Measurements from ENCODE around the gene FSTL4.

Gene FSTL4

GRCh38 chr5:133480866-133481265, 131.5 kb downstream of the FSTL4 start:
- Histone ChIP-seq H3K9ac (ENCODE audit: low read length) (no peak overlapping the region), H3K27ac (ENCODE audit: low read depth, low read length, poor library complexity, severe bottlenecking) (no peak overlapping the region), H3K9me3 (ENCODE audit: low read length) (no peaks in the 10 kb centered on the region), H3K27me3 (ENCODE audit: insufficient read depth, low read length) (no peaks in the 10 kb centered on the region), H4K20me1 (ENCODE audit: insufficient read depth, low read length) (no peaks in the 10 kb centered on the region), H3K4me3 (ENCODE audit: low read depth, low read length, poor library complexity, severe bottlenecking) (no peak overlapping the region), H3K36me3 (ENCODE audit: insufficient read depth, low read length) (no peaks in the 10 kb centered on the region), H2AFZ (ENCODE audit: low read length) (no peak overlapping the region), H3F3A (ENCODE audit: insufficient read depth, low read length) (no peaks in the 10 kb centered on the region), H3K79me2 (ENCODE audit: insufficient read depth, low read length) (no peaks in the 10 kb centered on the region), H3K9me2 (ENCODE audit: low read depth, low read length) (no peaks in the 10 kb centered on the region), H3K4me2 (ENCODE audit: low read length) (no peak overlapping the region), H3K4me1 (ENCODE audit: insufficient read depth, low read length, severe bottlenecking) (no peaks in the 10 kb centered on the region)
- TF ChIP-seq CTCF (IDR thresholded peaks at IDR 0.05; ENCODE audit: low read length) (no peak), EZH2 (IDR thresholded peaks at IDR 0.05; ENCODE audit: borderline replicate concordance, low read length) (no peak)

DNA sequence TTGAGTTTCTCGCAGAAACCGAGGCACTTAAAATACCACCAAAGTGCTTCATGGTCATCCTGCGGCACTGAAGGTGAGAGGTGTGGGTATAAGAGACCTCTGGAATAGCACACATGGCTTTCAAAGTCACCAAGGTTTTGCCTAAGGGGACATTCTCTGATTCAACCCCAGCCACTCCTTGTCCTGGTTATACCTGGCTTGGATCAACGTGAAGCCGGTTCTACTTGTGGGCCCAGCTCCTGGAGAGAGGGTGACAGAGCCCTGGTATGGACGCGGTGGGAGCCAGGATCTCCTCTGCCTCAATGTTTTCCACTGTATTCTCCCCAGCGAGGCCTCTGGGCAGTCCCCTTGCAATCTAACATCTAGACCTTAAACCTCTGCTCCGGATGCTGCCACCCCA, 132.0 kb downstream of the FSTL4 start:
- H3K27me3 ChIP-seq (ENCODE audit: insufficient read depth, low read length), result no peaks in the 10 kb centered on the region; the same call in 1 of the 2 replicates
- no peaks in the 10 kb centered on the region for H3K79me2 ChIP-seq (ENCODE audit: insufficient read depth, low read length)
- H3F3A ChIP-seq (ENCODE audit: insufficient read depth, low read length), result no peaks in the 10 kb centered on the region
- H3K9me3 ChIP-seq (ENCODE audit: low read length), result no peaks in the 10 kb centered on the region
- H3K9me2 ChIP-seq (ENCODE audit: low read depth, low read length), result no peaks in the 10 kb centered on the region
- H3K4me1 ChIP-seq (ENCODE audit: insufficient read depth, low read length, severe bottlenecking), result no peaks in the 10 kb centered on the region
- H3K9ac ChIP-seq (ENCODE audit: low read length), result no peak overlapping the region
- no peak overlapping the region for H2AFZ ChIP-seq (ENCODE audit: low read length)
- no peaks in the 10 kb centered on the region for H3K36me3 ChIP-seq (ENCODE audit: insufficient read depth, low read length)
- no peak overlapping the region for H3K4me3 ChIP-seq (ENCODE audit: low read depth, low read length, poor library complexity, severe bottlenecking)
- no peak overlapping the region for H3K4me2 ChIP-seq (ENCODE audit: low read length)
- H4K20me1 ChIP-seq (ENCODE audit: insufficient read depth, low read length), result no peaks in the 10 kb centered on the region
- TF ChIP-seq EZH2 (IDR thresholded peaks at IDR 0.05; ENCODE audit: borderline replicate concordance, low read length) (no peak), CTCF (IDR thresholded peaks at IDR 0.05; ENCODE audit: low read length) (no peak)
- no peak overlapping the region for H3K27ac ChIP-seq (ENCODE audit: low read depth, low read length, poor library complexity, severe bottlenecking)

- Histone ChIP-seq H3K27me3 (ENCODE audit: insufficient read depth, low read length) (no peaks in the 10 kb centered on the region; the same call in 1 of the 2 replicates), H3K4me3 (ENCODE audit: low read depth, low read length, poor library complexity, severe bottlenecking) (no peak overlapping the region), H3K27ac (ENCODE audit: low read depth, low read length, poor library complexity, severe bottlenecking) (no peak overlapping the region), H2AFZ (ENCODE audit: low read length) (no peak overlapping the region), H3K9me3 (ENCODE audit: low read length) (no peaks in the 10 kb centered on the region), H3K4me1 (ENCODE audit: insufficient read depth, low read length, severe bottlenecking) (no peaks in the 10 kb centered on the region), H3K4me2 (ENCODE audit: low read length) (no peak overlapping the region), H4K20me1 (ENCODE audit: insufficient read depth, low read length) (no peaks in the 10 kb centered on the region), H3F3A (ENCODE audit: insufficient read depth, low read length) (no peaks in the 10 kb centered on the region), H3K36me3 (ENCODE audit: insufficient read depth, low read length) (no peaks in the 10 kb centered on the region), H3K9me2 (ENCODE audit: low read depth, low read length) (no peaks in the 10 kb centered on the region), H3K79me2 (ENCODE audit: insufficient read depth, low read length) (no peaks in the 10 kb centered on the region), H3K9ac (ENCODE audit: low read length) (no peak overlapping the region)
- no peak for TF ChIP-seq CTCF (IDR thresholded peaks at IDR 0.05; ENCODE audit: low read length)
- TF ChIP-seq EZH2 (IDR thresholded peaks at IDR 0.05; ENCODE audit: borderline replicate concordance, low read length), result no peak
Measured at GRCh38 chr5:133478199-133478985, 133.9 kb downstream of the FSTL4 start.
